GM21526 (cell line): ENCODE data around the gene RIMS1.

Experiments used
- ATAC-seq: cut with Tn5 transposase; IDR thresholded peaks from one replicate; pipeline ENCODE4 v1.9.1; 2021; ENCODE audit warnings: moderate library complexity; ENCODE audit not compliant: unreplicated experiment, low FRiP score

The RIMS1 gene

GRCh38 chr6:72401865-72402264, 515.5 kb downstream of the RIMS1 start:
- ATAC-seq = no peak

GRCh38 chr6:72403413-72403812, 517.1 kb downstream of the RIMS1 start:
- no peak for ATAC-seq

GRCh38 chr6:72406517-72406916, 520.2 kb downstream of the RIMS1 start:
- peak; percentile 62 for ATAC-seq

GRCh38 chr6:72410769-72411168, 524.4 kb downstream of the RIMS1 start:
- no peak for ATAC-seq

- peak; percentile 79 for ATAC-seq
Measured at GRCh38 chr6:72411872-72412708, 525.7 kb downstream of the RIMS1 start.

- no peak for ATAC-seq
Measured at GRCh38 chr6:72412709-72413044, 526.3 kb downstream of the RIMS1 start.

- ATAC-seq = no peak
Measured at GRCh38 chr6:72413884-72414283, 527.5 kb downstream of the RIMS1 start.

- ATAC-seq = no peak
Measured at GRCh38 chr6:72414657-72415056, 528.3 kb downstream of the RIMS1 start.

- no peak for ATAC-seq
Measured at GRCh38 chr6:72416744-72417465, 530.6 kb downstream of the RIMS1 start.

GRCh38 chr6:72417759-72418158, 531.4 kb downstream of the RIMS1 start:
- ATAC-seq = no peak

GRCh38 chr6:72418495-72418894, 532.1 kb downstream of the RIMS1 start:
- no peak for ATAC-seq

- ATAC-seq = no peak
Measured at GRCh38 chr6:72419966-72420365, 533.6 kb downstream of the RIMS1 start.

- ATAC-seq = no peak
Measured at GRCh38 chr6:72420409-72420808, 534.1 kb downstream of the RIMS1 start.

- ATAC-seq = no peak
Measured at GRCh38 chr6:72421387-72421786, 535.0 kb downstream of the RIMS1 start.

- ATAC-seq = no peak
Measured at GRCh38 chr6:72422171-72422570, 535.8 kb downstream of the RIMS1 start.

GRCh38 chr6:72424476-72424875, 538.1 kb downstream of the RIMS1 start:
- no peak for ATAC-seq

GRCh38 chr6:72425003-72425681, 538.8 kb downstream of the RIMS1 start:
- no peak for ATAC-seq

GRCh38 chr6:72440611-72441010, 554.3 kb downstream of the RIMS1 start:
- no peak for ATAC-seq

GRCh38 chr6:72446430-72446829, 560.1 kb downstream of the RIMS1 start:
- no peak for ATAC-seq
